Measurements from ENCODE around the gene RGL2. TPM values are rescaled to one million over a fixed set of nuclear protein-coding genes. Genes with fewer than 3 reads are reported as not detected.

RGL2 gene
- polyA plus RNA-seq, 1 donor from 2014 or later: 120 TPM

GRCh38 chr6:33241968-33242367 is 56.8 kb downstream of the RGL2 start (continued):
- TF ChIP-seq CTCF (IDR thresholded peaks at IDR 0.05; ENCODE audit: poor library complexity, severe bottlenecking) (no peak), EZH2 (IDR thresholded peaks at IDR 0.05; ENCODE audit: borderline replicate concordance, insufficient read depth, low read length, poor library complexity, severe bottlenecking) (no peak)

Other genes starting within 250 kb of the RGL2 start
- not detected in 2 replicates for gene HLA-DPA1, start 225.3 kb downstream of the RGL2 start, polyA plus RNA-seq
- 2.3 TPM in 1 of 2 replicates, not detected in the other for gene HLA-DPB1, start 223.0 kb downstream of the RGL2 start, polyA plus RNA-seq
- 9.8 and 20.2 TPM in 2 replicates for gene COL11A2, start 106.5 kb downstream of the RGL2 start, polyA plus RNA-seq
- gene RXRB, start 98.3 kb downstream of the RGL2 start, polyA plus RNA-seq: 60.7 and 71.2 TPM in 2 replicates
- gene SLC39A7, start 98.1 kb downstream of the RGL2 start, polyA plus RNA-seq: 99.8 and 120 TPM in 2 replicates
- gene HSD17B8, start 94.3 kb downstream of the RGL2 start, polyA plus RNA-seq: 7.3 and 10.3 TPM in 2 replicates
- 107 and 121 TPM in 2 replicates for gene RING1, start 90.4 kb downstream of the RGL2 start, polyA plus RNA-seq
- gene VPS52, start 27.1 kb downstream of the RGL2 start, polyA plus RNA-seq: 29.1 and 34.6 TPM in 2 replicates
- gene RPS18, start 26.9 kb downstream of the RGL2 start, polyA plus RNA-seq: 1,894 and 2,078 TPM in 2 replicates
- gene B3GALT4, start 21.8 kb downstream of the RGL2 start, polyA plus RNA-seq: 2.5 and 7.0 TPM in 2 replicates
- 62.5 and 73.2 TPM in 2 replicates for gene WDR46, start 9.7 kb downstream of the RGL2 start, polyA plus RNA-seq
- 97.8 and 109 TPM in 2 replicates for gene PFDN6, start 9.3 kb downstream of the RGL2 start, polyA plus RNA-seq
- 1.2 and 5.5 TPM in 2 replicates for gene TAPBP, start 15.1 kb upstream of the RGL2 start, polyA plus RNA-seq
- gene ZBTB22, start 18.8 kb upstream of the RGL2 start, polyA plus RNA-seq: 16.5 and 30.0 TPM in 2 replicates
- gene DAXX, start 24.0 kb upstream of the RGL2 start, polyA plus RNA-seq: 39.3 and 66.0 TPM in 2 replicates
- 0.52 and 2.1 TPM in 2 replicates for gene KIFC1, start 92.9 kb upstream of the RGL2 start, polyA plus RNA-seq
- gene PHF1, start 112.1 kb upstream of the RGL2 start, polyA plus RNA-seq: 102 and 112 TPM in 2 replicates
- gene CUTA, start 119.2 kb upstream of the RGL2 start, polyA plus RNA-seq: 341 and 343 TPM in 2 replicates
- gene SYNGAP1, start 121.1 kb upstream of the RGL2 start, polyA plus RNA-seq: 4.3 and 5.9 TPM in 2 replicates
- gene ZBTB9, start 155.6 kb upstream of the RGL2 start, polyA plus RNA-seq: 6.8 and 7.7 TPM in 2 replicates

Measured in neural cell (in vitro differentiated cells).